HG02798 (cell line): ENCODE results near the gene PTTG2.

ENCODE experiments used
- ATAC-seq: cut with Tn5 transposase; IDR thresholded peaks from one replicate; pipeline ENCODE4 v1.9.1; 2021; ENCODE audit warnings: mild to moderate bottlenecking; ENCODE audit not compliant: unreplicated experiment, poor library complexity

Gene PTTG2

DNA sequence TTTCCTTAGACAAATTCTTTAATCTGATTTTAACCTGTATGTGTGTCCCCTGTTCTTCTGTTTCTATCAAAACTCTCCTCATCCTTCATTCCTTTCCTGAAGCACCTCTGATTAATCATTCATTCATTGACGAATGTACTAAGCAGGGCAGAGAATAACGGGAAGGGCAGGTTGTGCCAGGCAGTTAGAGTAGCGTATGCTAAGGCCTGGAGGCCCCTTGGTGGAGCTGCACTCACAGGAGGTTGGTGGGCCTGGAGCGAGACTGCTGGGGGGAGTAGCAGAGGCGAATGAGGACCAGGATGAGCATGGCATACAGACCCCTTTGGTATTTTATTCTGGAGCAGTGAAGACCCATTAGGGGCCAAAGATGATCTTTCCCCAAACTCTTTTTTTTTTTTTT is 22.5 kb downstream of the PTTG2 start:
- ATAC-seq, result no peak

DNA sequence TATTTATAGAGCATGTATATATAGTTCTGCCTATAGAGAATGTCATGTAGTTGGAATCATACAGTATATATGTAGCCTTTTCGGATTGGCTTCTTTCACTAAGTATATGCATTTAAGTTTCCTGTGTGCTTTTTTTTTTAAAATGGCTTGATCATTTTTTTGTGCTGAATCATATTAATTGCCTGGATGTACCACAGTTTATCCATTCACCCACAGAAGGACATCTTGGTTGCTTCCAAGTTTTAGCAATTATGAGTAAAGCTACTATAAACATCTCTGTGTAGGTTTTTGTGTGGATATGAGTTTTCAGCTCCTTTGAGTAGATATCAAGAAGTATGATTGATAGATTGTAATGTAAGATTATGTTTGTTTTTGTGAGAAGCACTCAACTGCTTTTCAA is 23.8 kb downstream of the PTTG2 start:
- ATAC-seq, result no peak

- no peak for ATAC-seq
These were observed 25.6 kb downstream of the PTTG2 start for GRCh38 chr4:37985730-37986275.

- no peak for ATAC-seq
These were observed 28.5 kb downstream of the PTTG2 start for GRCh38 chr4:37988670-37989069.

DNA sequence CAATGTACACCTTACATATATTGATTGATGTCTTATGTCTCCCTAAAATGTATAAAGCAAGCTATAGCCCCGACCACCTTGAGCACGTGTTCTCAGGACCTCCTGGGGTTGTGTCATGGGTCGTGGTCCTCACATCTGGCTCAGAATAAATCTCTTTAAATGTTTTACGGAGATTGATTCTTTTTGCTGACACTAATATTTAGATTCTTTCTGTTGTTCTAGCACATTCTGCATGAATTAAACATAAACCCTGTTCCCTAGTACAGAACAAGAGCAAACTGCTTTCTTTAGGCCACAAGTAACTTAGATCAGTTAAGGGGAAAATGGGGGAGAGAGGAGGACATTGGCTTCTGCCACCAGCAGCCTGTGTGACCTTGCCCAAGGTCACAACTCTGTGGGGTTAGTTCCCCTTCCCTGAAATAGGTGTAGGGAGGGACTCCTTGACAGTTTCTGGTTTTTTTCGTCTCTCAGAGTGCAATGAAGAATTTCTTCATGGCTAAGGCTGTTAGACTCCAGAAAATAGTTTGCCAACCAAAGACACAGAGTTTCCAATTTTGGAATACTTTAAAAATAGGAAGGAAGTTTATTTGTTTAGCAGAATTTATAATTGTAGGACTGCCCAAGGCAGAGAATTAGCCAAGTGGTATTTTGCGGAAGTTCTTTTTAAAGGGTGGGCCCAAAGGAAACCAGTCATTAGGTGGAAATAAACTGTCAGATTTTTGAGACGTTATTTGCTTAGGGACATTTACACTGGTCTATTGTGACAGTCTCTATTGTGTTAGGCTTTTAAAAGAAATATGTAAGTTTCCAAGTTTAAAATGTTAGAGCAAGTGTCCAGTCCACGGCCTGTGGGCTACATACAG is 29.4 kb downstream of the PTTG2 start:
- ATAC-seq, result no peak

DNA sequence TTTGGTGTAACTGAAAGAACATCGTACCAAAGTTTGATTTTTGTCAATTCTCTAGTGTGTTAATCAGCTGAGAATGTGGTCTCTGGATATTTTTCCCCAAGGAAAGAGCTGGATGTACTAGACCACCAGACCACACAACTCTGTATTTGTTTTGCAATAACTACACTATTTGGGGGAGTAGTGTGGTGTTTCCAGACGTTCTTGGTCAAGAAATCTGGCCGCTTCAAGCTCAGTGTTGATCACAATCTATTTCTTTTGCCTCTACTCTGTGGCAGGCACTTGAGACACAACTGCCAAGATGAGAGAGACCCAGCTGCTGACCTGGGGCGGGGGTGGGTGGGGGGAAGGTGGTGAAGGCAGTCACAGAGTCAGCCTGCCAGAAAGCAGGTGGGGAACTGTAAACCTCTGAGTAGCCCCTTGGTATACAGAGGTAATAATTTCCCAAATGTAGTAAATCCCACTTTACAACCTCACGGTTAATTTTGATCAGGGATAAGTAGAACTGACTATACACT is 30.6 kb downstream of the PTTG2 start:
- no peak for ATAC-seq

DNA sequence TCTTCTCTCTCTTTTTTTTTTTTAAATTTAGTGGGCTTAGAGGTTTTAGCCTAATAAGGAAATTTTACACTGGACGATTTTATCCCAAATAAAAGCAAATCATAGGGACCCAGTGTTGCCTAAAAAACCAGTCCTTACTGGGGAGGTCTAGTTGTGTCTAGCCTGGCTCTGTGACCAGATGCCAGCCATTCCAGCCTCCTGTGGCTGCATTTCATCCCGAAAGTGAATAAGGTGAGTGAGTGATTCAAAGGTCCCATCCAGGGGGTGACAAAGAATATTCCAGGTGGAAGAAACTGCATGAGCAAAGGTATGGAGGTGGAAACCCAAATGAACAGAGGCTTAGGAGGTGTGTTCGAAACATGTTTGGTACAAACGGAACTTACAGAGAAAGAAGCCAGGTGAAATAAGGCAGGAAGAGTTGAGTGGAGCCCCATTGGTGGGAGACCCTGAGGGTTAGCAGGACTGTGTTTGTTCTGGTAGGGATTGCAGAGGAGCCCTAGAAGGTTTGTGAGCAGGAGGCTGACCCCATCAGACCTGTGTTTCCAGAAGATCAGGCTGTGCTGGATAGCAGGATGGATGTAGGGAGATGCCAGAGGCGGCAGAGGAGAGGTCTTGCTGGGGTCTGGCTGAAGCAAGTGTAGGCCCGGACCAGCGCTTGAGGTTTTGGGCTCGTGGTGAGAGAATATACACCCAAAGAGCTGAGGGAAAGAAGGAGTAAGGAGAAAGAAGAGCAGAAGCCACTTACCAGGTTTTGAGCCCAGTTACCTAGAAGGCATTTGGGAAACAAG is 31.6 kb downstream of the PTTG2 start:
- no peak for ATAC-seq

- no peak for ATAC-seq
These were observed 33.6 kb downstream of the PTTG2 start for GRCh38 chr4:37993806-37994205.

- peak; percentile 73 for ATAC-seq
These were observed 34.4 kb downstream of the PTTG2 start for GRCh38 chr4:37994569-37994968.

GRCh38 chr4:37995299-37995821 is 35.2 kb downstream of the PTTG2 start:
- no peak for ATAC-seq

DNA sequence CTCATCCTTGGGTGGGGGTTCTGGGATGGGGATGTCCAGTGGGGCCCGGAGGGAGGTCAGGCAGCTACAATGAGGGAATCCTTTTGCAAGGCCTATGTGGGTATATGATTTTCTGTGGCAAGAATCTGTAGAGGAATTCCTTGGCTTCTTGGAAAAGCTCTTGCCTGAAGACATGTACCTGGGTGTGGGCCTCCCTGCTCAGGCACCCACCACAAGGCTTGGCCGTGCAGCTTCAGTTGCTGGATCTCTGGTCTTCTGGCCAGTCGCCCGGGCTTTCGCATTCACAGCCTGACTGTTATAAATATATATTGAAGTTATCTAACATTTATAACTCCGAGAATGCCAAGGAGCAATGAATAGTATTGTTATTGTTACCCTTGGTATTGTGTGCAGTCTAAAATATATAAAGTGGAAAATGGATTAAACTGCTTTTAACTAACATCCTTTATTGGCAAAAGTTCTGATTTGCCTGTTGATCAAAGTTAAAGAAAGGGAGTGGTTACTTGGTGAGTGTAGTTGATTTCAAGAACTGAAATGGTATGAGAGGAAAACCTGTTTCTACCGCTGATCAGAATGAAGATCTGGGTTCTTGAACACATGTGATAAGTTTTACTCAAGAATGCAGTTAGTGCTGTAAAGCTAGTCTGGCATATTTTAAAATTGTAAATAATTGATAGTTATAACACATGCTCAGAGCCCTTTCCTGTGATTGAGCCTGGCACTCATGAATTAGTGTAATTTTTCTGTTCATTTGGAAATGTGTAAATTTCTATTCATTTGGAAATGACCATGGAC is 36.0 kb downstream of the PTTG2 start:
- no peak for ATAC-seq

- ATAC-seq, result no peak
These were observed 38.0 kb downstream of the PTTG2 start for GRCh38 chr4:37998226-37998625.

DNA sequence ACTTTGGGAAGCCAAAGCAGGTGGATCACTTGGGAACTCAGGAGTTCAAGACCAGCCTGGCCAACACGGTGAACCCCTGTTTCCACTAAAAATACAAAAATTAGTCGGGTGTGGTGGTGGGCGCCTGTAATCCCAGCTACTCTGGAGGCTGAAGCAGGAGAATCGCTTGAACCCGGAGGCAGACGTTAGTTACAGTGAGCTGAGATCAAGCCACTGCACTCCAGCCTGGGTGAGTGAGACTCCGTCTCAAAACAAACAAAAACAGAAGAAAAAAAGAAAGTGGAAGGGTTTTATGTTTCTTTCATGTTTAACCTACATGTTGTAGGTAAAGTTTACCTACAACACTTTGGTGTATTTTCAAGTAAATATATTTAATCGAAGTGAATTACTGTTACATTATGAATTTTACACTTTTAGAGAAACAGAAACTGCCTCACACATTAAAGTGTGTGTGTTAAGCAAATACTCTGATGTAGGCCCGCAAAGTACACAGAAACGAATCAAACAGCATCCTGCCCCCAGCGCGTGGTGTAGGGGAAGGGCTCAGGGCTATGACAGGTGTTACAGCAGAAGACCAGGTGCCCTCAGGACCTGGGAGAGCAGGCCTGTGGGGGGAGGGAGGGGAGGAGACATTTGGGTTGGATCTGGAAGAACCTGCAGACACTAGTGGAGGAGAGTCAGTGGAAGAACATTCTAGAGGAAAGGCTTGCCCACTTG is 39.0 kb downstream of the PTTG2 start:
- ATAC-seq, result no peak

DNA sequence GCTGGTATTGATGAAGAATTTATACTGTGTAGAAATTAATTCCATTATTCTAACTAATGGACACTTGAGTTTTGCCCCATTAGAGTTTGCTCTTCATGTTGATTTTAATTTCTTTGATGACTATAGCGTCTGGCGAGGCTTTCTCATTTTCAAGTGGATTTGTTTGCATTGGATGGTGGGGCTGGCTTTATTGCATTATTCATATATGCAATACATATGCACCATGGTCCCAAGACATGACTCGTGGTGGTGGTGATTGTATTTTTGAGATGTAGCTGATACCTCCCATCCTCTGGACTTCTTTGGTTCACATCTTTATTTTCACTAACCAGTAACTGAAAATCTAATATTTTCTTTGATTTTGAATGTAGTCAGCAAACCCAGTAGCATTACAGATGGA is 39.8 kb downstream of the PTTG2 start:
- ATAC-seq, result no peak

DNA sequence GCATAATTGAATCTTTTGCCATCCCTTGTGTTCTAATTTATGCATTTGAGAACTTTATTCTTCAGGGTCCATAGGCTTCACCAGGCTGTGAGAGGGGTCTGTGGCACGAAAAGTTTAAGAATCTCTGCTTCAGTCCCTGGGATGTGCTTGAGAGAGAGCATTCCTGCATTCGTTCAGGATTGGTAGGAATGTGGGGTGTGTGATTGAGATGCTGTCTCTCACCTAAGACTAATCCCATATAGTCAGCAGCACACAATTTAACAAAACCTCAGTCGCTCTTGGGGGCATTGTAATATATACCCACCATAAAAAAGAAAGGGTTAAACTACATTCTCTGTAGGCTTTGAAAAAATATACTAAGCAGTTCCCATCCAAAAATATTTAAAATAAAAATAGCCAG is 41.7 kb downstream of the PTTG2 start:
- no peak for ATAC-seq

DNA sequence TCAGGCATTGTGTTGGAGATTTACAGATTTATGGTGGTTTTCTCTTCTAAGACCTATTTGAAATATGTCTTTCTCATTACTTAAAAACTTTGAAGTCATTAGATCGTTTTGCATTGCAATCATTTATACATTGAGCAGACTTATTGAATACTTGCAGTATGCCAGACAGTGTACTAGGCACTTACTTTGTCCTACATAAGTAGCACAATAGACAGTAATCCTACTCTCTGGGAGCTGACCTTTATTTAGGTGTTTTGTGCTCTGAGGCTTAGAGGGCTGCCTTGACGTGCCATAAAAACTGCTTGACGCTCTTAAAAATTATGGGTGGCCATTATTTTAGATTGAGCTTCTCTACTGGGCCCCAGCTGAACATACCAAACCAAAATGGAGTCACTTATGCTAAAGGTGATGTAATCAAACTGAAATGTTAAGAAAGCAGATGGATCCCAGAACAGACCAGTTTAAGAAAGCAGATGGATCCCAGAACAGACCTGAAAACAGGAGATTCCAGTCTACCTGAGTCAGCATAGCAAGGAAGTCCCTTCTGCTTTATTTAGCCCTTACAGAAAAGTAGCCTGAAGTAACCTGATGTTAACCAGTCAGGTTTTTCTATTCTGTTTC is 42.4 kb downstream of the PTTG2 start:
- no peak for ATAC-seq

- no peak for ATAC-seq
These were observed 42.9 kb downstream of the PTTG2 start for GRCh38 chr4:38003102-38003501.

DNA sequence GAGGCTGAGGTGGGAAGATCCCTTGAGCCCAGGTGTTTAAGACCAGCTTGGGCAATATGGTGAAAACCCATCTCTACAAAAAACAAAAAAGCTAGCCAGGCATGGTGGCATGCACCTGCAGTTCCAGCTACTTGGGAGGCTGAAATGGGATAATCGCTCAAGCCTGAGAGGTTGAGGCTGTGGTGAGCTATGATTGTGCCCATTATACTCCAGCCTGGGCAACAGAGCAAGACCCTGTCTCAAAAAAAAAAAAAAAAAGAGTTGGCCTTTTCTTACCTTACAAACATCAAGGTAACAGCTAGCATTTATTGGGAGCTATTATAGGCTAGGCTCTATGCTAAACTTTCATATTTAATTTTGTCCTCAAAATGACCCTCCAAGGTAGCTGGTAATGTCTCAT is 43.4 kb downstream of the PTTG2 start:
- no peak for ATAC-seq

DNA sequence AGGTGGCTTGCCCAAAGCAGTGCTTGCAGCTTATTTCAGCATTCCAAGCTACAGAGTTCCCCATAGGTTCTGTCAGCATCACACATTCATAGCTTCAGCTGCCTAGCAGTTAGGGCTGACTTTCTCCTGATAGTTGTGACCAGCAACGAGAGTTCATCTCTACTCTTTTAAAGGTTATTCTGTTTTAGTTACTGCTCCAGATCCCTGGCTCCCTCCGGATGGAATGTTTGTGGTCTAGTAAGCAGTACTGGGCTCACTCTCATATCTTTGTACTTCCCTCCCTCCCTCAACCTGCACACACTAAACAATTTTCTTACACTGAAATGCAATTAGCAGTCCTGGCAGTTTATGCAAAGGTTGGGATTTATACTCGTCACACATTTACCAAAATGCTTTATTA is 43.9 kb downstream of the PTTG2 start:
- no peak for ATAC-seq
